GM12878 (cell line): Measurements from ENCODE around the gene C9orf57. TPM values are rescaled to one million over a fixed set of nuclear protein-coding genes. Genes with fewer than 3 reads are reported as not detected.

Experiments used
- ATAC-seq: fragments of 200-7000 bp; cut with Tn5 transposase; 3 replicates; pipeline ENCODE4 v1.9.1; 2020; ENCODE audit warnings: mild to moderate bottlenecking, moderate library complexity
- Bru-seq: library from RNA; stranded (reverse); fragments of 400-500 nt; gene quantifications from one replicate; lab custom pipeline; 2021; lab: Mats Ljungman, UMichigan
- BruChase-seq, 2 experiments: library from RNA; stranded (reverse); fragments of 400-500 nt; gene quantifications; one replicate each; lab custom pipeline; 2021; lab: Mats Ljungman, UMichigan
- BruUV-seq: library from RNA; stranded (reverse); fragments of 400-500 nt; replicated peaks from 2 replicates; lab custom pipeline; 2021; lab: Mats Ljungman, UMichigan
- CTCF ChIA-PET: fragments of 300-600 bp; sonication (Branson Sonifier 250); formaldehyde crosslinking; extraction: SDS; loops from one replicate; lab custom pipeline; 2021; ENCODE audit warnings: inconsistent platforms; lab: Yijun Ruan, JAX
- POLR2A ChIA-PET: fragments of 350-600 bp; formaldehyde crosslinking; extraction: SDS; loops from one replicate; lab custom pipeline; 2021; ENCODE audit warnings: inconsistent platforms; lab: Charles Lee
- RAD21 ChIA-PET: fragments of 300-600 bp; sonication (Branson Sonifier 250); formaldehyde crosslinking; loops from one replicate; lab custom pipeline; 2023; ENCODE audit warnings: antibody characterized with exemption; ENCODE audit not compliant: unreplicated experiment; lab: Charles Lee
- SMC1A ChIA-PET: fragments of 300-600 bp; sonication (Branson Sonifier 250); formaldehyde crosslinking; loops from one replicate; lab custom pipeline; 2023; ENCODE audit not compliant: unreplicated experiment, uncharacterized antibody; lab: Charles Lee
- DNase-seq: peaks from one replicate; pipeline ENCODE4 v3.0.0-alpha.2; 2011; ENCODE audit warnings: low read depth, low spot score
- FAIRE-seq: peaks from 3 replicates; lab custom pipeline; 2011; peaks lifted over from hg19 to GRCh38; lab: Jason Lieb, UNC
- H2AFZ ChIP-seq: 2 replicates; pipeline ENCODE4 v1.6.0; 2011; ENCODE audit warnings: low read depth, low read length, control low read depth; ENCODE audit not compliant: control insufficient read depth
- H3K27ac ChIP-seq: 2 replicates; pipeline ENCODE4 v1.5.1; 2011; ENCODE audit warnings: control low read depth; ENCODE audit not compliant: control insufficient read depth, insufficient read depth
- H3K27me3 ChIP-seq, 2 experiments: replicated peaks in 1 of 2; 2 replicates each; pipeline versions ENCODE4 v1.6.0 to v1.6.1; 2011; ENCODE audit warnings: low read length in 1 of 2; ENCODE audit not compliant: control insufficient read depth in 2 of 2, insufficient read depth in 2 of 2
- H3K36me3 ChIP-seq, 2 experiments: 2 replicates each; pipeline ENCODE4 v1.5.1; 2011; ENCODE audit warnings: low read length in 1 of 2; ENCODE audit not compliant: control insufficient read depth in 2 of 2, insufficient read depth in 2 of 2
- H3K4me1 ChIP-seq: 2 replicates; pipeline ENCODE4 v1.6.1; 2011; ENCODE audit warnings: mild to moderate bottlenecking, low read length, moderate library complexity, mixed read lengths; ENCODE audit not compliant: control insufficient read depth, insufficient read depth
- H3K4me2 ChIP-seq: 2 replicates; pipeline ENCODE4 v1.6.0; 2011; ENCODE audit warnings: control low read depth; ENCODE audit not compliant: control insufficient read depth, insufficient read depth
- H3K4me3 ChIP-seq: fragments of 200-600 bp; sonication (generic); 2 replicates; pipeline ENCODE4 v1.5.1; 2016
- H3K79me2 ChIP-seq: 2 replicates; pipeline ENCODE4 v1.6.0; 2011; ENCODE audit warnings: low read length; ENCODE audit not compliant: control insufficient read depth, insufficient read depth
- H3K9ac ChIP-seq: 2 replicates; pipeline ENCODE4 v1.8.0; 2011; ENCODE audit warnings: low read length, control low read depth, mixed read lengths; ENCODE audit not compliant: control insufficient read depth, insufficient read depth
- H3K9me3 ChIP-seq: replicated peaks from 3 replicates; pipeline ENCODE4 v1.5.1; 2011; ENCODE audit warnings: mild to moderate bottlenecking, low read length; ENCODE audit not compliant: control insufficient read depth, insufficient read depth
- H4K20me1 ChIP-seq: 2 replicates; pipeline ENCODE4 v1.6.0; 2011; ENCODE audit not compliant: control insufficient read depth, insufficient read depth
- CREB1 ChIP-seq: IDR thresholded peaks from 2 replicates; pipeline ENCODE4 v1.6.1; 2012; ENCODE audit warnings: low read depth, mild to moderate bottlenecking, inconsistent platforms
- IKZF2 ChIP-seq, 2 experiments: fragments of 450-650 bp; IDR thresholded peaks; 2 replicates each; pipeline ENCODE4 v1.6.1; 2017; ENCODE audit warnings: mild to moderate bottlenecking in 2 of 2, moderate library complexity in 2 of 2
- NFYB ChIP-seq: IDR thresholded peaks from 2 replicates; pipeline ENCODE4 v1.6.1; 2011; ENCODE audit warnings: low read depth, mild to moderate bottlenecking, low read length, improper control_type of control experiment, moderate library complexity; ENCODE audit not compliant: insufficient read depth
- SMAD5 ChIP-seq: IDR thresholded peaks from 2 replicates; pipeline ENCODE4 v1.6.1; 2016; ENCODE audit warnings: antibody characterized with exemption, low read depth
- TAF1 ChIP-seq: IDR thresholded peaks from 2 replicates; pipeline ENCODE4 v1.6.1; 2011; ENCODE audit warnings: mild to moderate bottlenecking, low read depth, low read length, borderline replicate concordance
- YY1 ChIP-seq: IDR thresholded peaks from 2 replicates; pipeline ENCODE4 v1.6.1; 2011; ENCODE audit warnings: low read depth, mild to moderate bottlenecking, low read length
- ZBTB40 ChIP-seq: fragments of 450-650 bp; IDR thresholded peaks from 2 replicates; pipeline ENCODE4 v1.6.1; 2016; ENCODE audit warnings: mild to moderate bottlenecking, moderate library complexity, borderline replicate concordance
- WGBS: methylation state at CpG from one replicate; pipeline ENCODE4 v1.1.6; 2016; ENCODE audit warnings: low lambda C conversion rate; ENCODE audit not compliant: insufficient replicate concordance, insufficient coverage; ENCODE audit errors: missing lambda C conversion rate; 5-methylcytosine and 5-hydroxymethylcytosine counted together
- in situ Hi-C: fragments of 300-500 bp; cut with MboI; formaldehyde crosslinking; loops from 9 replicates; pipeline ENCODE4 v1.14.3; 2018; ENCODE audit warnings: mixed read lengths
- intact Hi-C: fragments of 100-400 bp; cut with micrococcal nuclease; formaldehyde crosslinking; loops from one replicate; pipeline ENCODE4 v1.14.2; 2022; ENCODE audit not compliant: unreplicated experiment
- long read RNA-seq, 2 experiments: library from polyadenylated mRNA; unstranded; transcript quantifications; one replicate each; pipeline ENCODE4 v2.0.0, GENCODE V29; 2019 to 2020
- polyA minus RNA-seq, 3 experiments: library from RNA; depleted of rRNA, polyadenylated mRNA; stranded (reverse); fragments of >200 nt; gene quantifications; 2 replicates each; pipeline ENCODE4 v1.2.3, GENCODE V29; 2011
- polyA plus RNA-seq, 11 experiments: library from polyadenylated mRNA; depleted of rRNA in 4 of 11; unstranded in 6 of 11; stranded (reverse) in 5 of 11; fragments of >200 nt; fragmentation: Nextera tagmentation in 4 of 11; fragmentation: Illumina TruSeq in 1 of 11; extraction: Ambion mirVana in 4 of 11; extraction: Trizol in 1 of 11; gene quantifications; 1 replicate in 1 of 11; 2 replicates in 10 of 11; pipeline versions ENCODE4 v1.2.1 to v1.2.3, GENCODE V29; 2011 to 2016; ENCODE audit warnings: inconsistent platforms in 2 of 11, missing spikeins in 2 of 11, low read depth in 1 of 11
- total RNA-seq, 4 experiments: library from RNA; depleted of rRNA in 3 of 4; stranded (reverse); fragments of >200 nt in 3 of 4; fragmentation: Illumina TruSeq in 1 of 4; extraction: Trizol in 1 of 4; gene quantifications; 2 replicates each; pipeline versions ENCODE4 v1.2.1 to v1.2.3, GENCODE V29; 2013 to 2021

The C9orf57 gene, protein sequence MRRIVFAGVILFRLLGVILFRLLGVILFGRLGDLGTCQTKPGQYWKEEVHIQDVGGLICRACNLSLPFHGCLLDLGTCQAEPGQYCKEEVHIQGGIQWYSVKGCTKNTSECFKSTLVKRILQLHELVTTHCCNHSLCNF
- not detected in 2 replicates for total RNA-seq (2013; cell fraction: nucleolus; rRNA removed)
- total RNA-seq (2014; rRNA removed) (not detected in 2 replicates), total RNA-seq (2014; rRNA removed; fragmentation: Illumina TruSeq; extraction: Trizol) (not detected in 2 replicates), total RNA-seq (2021) (not detected in 2 replicates), polyA plus RNA-seq (2011; rRNA removed) (0.27 and 0.75 TPM in 2 replicates), polyA plus RNA-seq (2014; fragmentation: Illumina TruSeq; extraction: Trizol) (not detected in 2 replicates), polyA plus RNA-seq (2014; fragmentation: Nextera tagmentation; extraction: Ambion mirVana) (not detected), polyA plus RNA-seq (2014; rRNA removed) (0.06 TPM in 1 of 2 replicates, not detected in the other), polyA plus RNA-seq (2016; fragmentation: Nextera tagmentation; extraction: Ambion mirVana) (not detected), polyA minus RNA-seq (2011; rRNA and poly(A)+ RNA removed) (0.31 TPM in 1 of 2 replicates, not detected in the other), Bru-seq, nascent RNA (percentile 4 among the genes with signal in this experiment), BruChase-seq, experiment 1, labeled RNA remaining after a 6-hour chase (percentile 2 among the genes with signal in this experiment), BruChase-seq, experiment 2, labeled RNA remaining after a 2-hour chase (percentile 7 among the genes with signal in this experiment)
- polyA plus RNA-seq (2011; ENCODE audit: low read depth), result not detected
- polyA plus RNA-seq (2011; cell fraction: cytosol; rRNA removed), result 0.10 and 0.24 TPM in 2 replicates
- polyA plus RNA-seq (2011; cell fraction: nucleus; rRNA removed), result 0.10 TPM in 1 of 2 replicates, not detected in the other
- polyA plus RNA-seq (2012), result not detected in 2 replicates
- not detected in 2 replicates for polyA minus RNA-seq (2011; cell fraction: cytosol; rRNA and poly(A)+ RNA removed)
- polyA minus RNA-seq (2011; cell fraction: nucleus; rRNA and poly(A)+ RNA removed), result not detected in 2 replicates
- long read RNA-seq, experiment 1, result 0 reads
- long read RNA-seq, experiment 2, partial matches to known transcripts, result 0 of 2 reads
- long read RNA-seq, experiment 2, other reads (novel, unspliced or antisense), result 2 of 2 reads

DNA sequence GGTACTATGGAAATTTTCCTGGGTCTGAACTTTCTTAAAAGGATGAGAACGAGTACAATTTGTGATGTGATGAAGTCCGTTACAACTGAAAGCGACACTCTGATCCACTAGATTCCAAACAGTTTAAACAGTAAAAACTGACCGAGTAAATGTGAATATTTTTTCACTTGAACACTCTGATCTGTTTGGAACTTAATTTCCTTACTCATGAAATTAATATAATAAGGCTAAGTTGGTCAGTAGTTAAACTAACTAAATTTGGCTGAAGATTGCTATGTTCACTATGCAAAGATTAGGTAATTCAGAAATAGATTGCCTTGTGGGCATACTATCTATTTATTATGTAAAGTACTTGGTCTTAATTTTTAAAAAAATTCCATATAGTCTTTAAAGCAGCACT is at the start of gene C9orf57:
Gene C9orf57, minus strand, starts transcription at position 101 of the 400 bp plus-strand sequence. CDS start 1,282 bp downstream, outside the sequence.
- Histone ChIP-seq H4K20me1 (no peaks in the 10 kb centered on the region), H3K4me1 (no peaks in the 10 kb centered on the region), H3K27me3 (no peaks in the 10 kb centered on the region), H3K79me2 (no peaks in the 10 kb centered on the region), H3K4me2 (no peak within 1 kb of the TSS), H3K4me3 (no peak within 1 kb of the TSS), H3K9ac (no peak within 1 kb of the TSS), H2AFZ (no peak within 1 kb of the TSS), H3K9me3 (no peaks in the 10 kb centered on the region), H3K36me3 (no peaks in the 10 kb centered on the region), H3K27ac (no peak within 1 kb of the TSS)
- in situ Hi-C loops (no loop called here), intact Hi-C loops (no loop called here)
- FAIRE-seq (no peak), DNase-seq (no peak), ATAC-seq (no peak)
- TF ChIP-seq YY1, result no peak
- no peak for TF ChIP-seq IKZF2 (IDR thresholded peaks at IDR 0.05)
- no peak for TF ChIP-seq SMAD5
- TF ChIP-seq ZBTB40, result no peak
- TF ChIP-seq CREB1, result no peak
- TF ChIP-seq NFYB, result no peak
- TF ChIP-seq TAF1, result no peak
- ChIA-PET SMC1A (no interaction called here), POLR2A (no interaction called here), RAD21 (no interaction called here), CTCF (no interaction called here)
- BruUV-seq, result no TSS peak
- 70% methylated on average over 4 of the region's 4 CpGs for WGBS
